ENCODE data around the gene RGCC. TPM values are rescaled to one million over a fixed set of nuclear protein-coding genes. Genes with fewer than 3 reads are reported as not detected.
"Not testable (repeated sequence)": the region's sequence is repeated elsewhere in the genome, so short reads cannot be mapped to it uniquely, and the experiment has no call there.

RGCC gene
- total and polyA plus RNA-seq, 3 donors from 2014 or later: 15.1 to 64.2 (median 26.5) TPM

- Histone ChIP-seq H3K9me3 (no peaks in the 10 kb centered on the region), H3K36me3 (ENCODE audit: low read depth, missing control alignments) (no peaks in the 10 kb centered on the region), H3K4me3 (no peak overlapping the region), H3K27me3 (no peaks in the 10 kb centered on the region), H3K4me1 (no peaks in the 10 kb centered on the region), H3K27ac (no peak overlapping the region)
- WGBS, 2 donors: 92 to 98% methylated on average over 4 of the region's 4 CpGs
- no peak for DNase-seq
- TF ChIP-seq CTCF (IDR thresholded peaks at IDR 0.05) (no peak), POLR2A (IDR thresholded peaks at IDR 0.05) (no peak)
- intact Hi-C loops (cut with DNase I; ENCODE audit: low total_unique reads): no loop called here
These were observed 43.9 kb downstream of the RGCC start for GRCh38 chr13:41501281-41501680.

GRCh38 chr13:41502031-41502430 lies 44.7 kb downstream of the RGCC start:
- 83 to 94% methylated on average over 5 of the region's 5 CpGs for WGBS, 2 donors
- no peaks in the 10 kb centered on the region for H3K27me3 ChIP-seq

GRCh38 chr13:41502673-41503072 lies 45.3 kb downstream of the RGCC start:
- Histone ChIP-seq H3K4me3 (no peak overlapping the region), H3K27ac (no peak overlapping the region), H3K9me3 (no peaks in the 10 kb centered on the region), H3K27me3 (no peaks in the 10 kb centered on the region), H3K4me1 (no peaks in the 10 kb centered on the region), H3K36me3 (ENCODE audit: low read depth, missing control alignments) (no peaks in the 10 kb centered on the region)
- TF ChIP-seq CTCF (IDR thresholded peaks at IDR 0.05) (no peak), POLR2A (IDR thresholded peaks at IDR 0.05) (no peak)
- DNase-seq: no peak
- 83 to 89% methylated on average over 9 of the region's 9 CpGs for WGBS, 2 donors
- intact Hi-C loops (cut with DNase I; ENCODE audit: low total_unique reads): no loop called here

More at GRCh38 chr13:41502031-41502430, 44.7 kb downstream of the RGCC start:
- TF ChIP-seq CTCF (IDR thresholded peaks at IDR 0.05) (no peak), POLR2A (IDR thresholded peaks at IDR 0.05) (no peak)
- intact Hi-C loops (cut with DNase I; ENCODE audit: low total_unique reads): no loop called here
- Histone ChIP-seq H3K36me3 (ENCODE audit: low read depth, missing control alignments) (no peaks in the 10 kb centered on the region), H3K4me1 (no peaks in the 10 kb centered on the region), H3K9me3 (no peaks in the 10 kb centered on the region), H3K4me3 (no peak overlapping the region), H3K27ac (no peak overlapping the region)
- no peak for DNase-seq

GRCh38 chr13:41503356-41503755 lies 46.0 kb downstream of the RGCC start:
- WGBS, 2 donors: 88 to 95% methylated on average over 3 of the region's 3 CpGs
- intact Hi-C loops (cut with DNase I; ENCODE audit: low total_unique reads): no loop called here
- Histone ChIP-seq H3K27me3 (no peaks in the 10 kb centered on the region), H3K4me3 (no peak overlapping the region), H3K4me1 (no peaks in the 10 kb centered on the region), H3K36me3 (ENCODE audit: low read depth, missing control alignments) (no peaks in the 10 kb centered on the region), H3K9me3 (no peaks in the 10 kb centered on the region), H3K27ac (no peak overlapping the region)
- TF ChIP-seq POLR2A (IDR thresholded peaks at IDR 0.05) (no peak), CTCF (IDR thresholded peaks at IDR 0.05) (no peak)
- DNase-seq: no peak

GRCh38 chr13:41504657-41505056 lies 47.3 kb downstream of the RGCC start:
- H3K27ac ChIP-seq; H3K9me3 ChIP-seq; H3K36me3 ChIP-seq (ENCODE audit: low read depth, missing control alignments); DNase-seq; H3K27me3 ChIP-seq; intact Hi-C loops (cut with DNase I; ENCODE audit: low total_unique reads); H3K4me3 ChIP-seq; H3K4me1 ChIP-seq: not testable (repeated sequence)
